ENCODE measurements around the gene GFOD1.

GFOD1 gene

DNA sequence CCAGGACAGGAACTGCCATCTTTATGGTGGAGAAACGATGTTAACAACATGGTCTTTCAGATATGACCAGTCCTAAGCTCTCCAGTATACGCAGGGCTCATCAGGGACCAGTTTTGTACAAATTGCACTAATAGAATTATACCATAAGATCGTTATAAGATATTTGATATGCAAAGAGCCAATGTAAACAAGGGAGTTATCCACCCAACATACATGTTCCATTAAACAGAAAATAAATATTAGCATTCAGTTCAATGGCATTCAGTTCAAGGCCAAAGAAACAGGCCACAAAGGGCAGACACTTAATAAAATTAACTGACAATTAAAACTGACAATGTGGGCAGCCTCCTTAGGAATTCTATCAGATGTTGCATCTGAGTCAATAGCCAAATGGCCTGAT, 2.6 kb downstream of the GFOD1 start:
- DNase-seq: no peak

DNA sequence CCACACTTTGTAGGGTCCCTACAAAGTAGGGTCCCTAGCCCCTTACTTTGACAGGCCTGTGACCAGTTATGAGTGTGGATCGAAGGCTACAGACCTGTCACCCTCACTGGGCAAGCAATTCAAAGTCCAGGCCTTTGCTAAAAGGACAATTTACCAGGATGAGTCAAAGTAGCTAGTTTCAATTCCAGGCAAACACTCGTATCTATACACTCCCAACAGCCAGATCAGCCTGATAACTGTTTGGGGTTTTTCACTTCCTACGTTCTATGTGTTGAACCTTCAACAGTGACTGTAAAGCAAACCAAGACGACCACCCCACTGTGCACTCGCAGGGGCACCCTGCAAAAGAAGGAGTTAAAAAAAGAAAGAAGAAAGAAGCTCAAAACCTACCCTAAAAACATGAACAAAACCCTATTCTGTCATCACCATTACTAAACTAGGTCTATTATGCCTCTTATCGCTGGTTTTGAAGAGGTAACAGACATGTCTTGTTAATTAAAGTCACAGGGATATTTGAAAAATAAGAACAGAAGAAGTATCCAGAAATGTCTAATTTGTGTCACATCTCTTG, 3.2 kb downstream of the GFOD1 start:
- DNase-seq: no peak

DNA sequence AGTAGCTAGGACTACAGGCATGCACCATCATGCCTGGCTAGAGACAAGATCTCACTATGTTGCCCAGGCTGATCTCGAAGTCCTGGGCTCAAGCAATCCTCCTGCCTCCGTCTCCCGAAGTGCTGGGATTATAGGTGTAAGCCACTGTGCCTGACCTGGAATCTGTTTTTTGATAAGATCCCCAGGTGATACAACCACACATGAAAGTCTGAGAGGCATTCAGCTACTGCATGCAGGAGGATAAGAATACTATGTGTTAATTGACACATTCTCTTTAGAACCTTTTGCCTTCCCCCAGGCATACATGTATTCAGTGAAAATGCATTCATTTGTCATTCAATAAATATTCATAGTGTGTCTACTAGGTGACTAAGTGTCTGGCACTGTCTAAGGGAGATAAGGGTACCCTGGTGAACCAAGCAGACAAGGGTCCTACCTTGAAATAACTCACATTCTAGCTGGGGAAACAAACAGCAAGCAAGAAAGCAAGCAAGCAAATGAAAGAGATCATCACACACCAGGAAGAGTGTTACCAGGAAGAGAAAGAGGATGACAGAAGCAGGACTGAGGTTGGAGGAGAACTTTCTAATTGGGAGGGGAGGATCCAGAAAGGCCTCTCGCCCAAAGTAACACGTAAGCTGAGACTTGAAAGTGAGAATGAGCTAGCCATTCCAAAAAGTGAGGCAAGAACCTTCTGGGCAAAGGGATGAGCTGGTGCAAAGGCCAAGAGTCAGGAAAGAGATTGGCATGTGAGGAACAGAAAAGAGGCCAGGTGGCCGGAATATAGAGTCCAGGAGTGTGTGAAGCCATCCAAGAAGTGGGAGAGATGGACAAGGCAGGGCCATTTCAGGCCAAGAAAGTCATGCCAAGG, 6.5 kb downstream of the GFOD1 start:
- DNase-seq: no peak

DNA sequence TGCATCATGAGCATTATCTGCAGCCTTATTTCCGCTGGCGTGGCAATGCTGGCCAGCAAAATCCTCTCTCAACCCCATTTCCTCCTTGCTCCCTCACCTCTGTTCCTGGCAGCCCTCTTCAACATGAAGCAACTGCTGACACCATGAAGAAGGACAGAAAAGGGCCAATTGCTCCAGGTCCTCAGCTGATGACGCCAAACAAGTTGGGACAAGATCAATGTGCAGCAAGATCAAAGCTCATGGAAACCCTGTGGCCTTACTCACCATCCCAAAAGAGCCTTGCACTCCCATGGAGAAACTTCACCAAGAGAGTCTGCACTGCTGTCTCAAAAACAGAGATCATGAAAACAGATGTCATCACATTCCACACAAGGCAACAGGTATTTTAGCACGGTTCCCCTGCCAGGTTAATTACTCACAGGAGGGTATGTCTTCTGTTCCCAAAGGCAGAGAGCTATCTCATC, 7.4 kb downstream of the GFOD1 start:
- DNase-seq: no peak

DNA sequence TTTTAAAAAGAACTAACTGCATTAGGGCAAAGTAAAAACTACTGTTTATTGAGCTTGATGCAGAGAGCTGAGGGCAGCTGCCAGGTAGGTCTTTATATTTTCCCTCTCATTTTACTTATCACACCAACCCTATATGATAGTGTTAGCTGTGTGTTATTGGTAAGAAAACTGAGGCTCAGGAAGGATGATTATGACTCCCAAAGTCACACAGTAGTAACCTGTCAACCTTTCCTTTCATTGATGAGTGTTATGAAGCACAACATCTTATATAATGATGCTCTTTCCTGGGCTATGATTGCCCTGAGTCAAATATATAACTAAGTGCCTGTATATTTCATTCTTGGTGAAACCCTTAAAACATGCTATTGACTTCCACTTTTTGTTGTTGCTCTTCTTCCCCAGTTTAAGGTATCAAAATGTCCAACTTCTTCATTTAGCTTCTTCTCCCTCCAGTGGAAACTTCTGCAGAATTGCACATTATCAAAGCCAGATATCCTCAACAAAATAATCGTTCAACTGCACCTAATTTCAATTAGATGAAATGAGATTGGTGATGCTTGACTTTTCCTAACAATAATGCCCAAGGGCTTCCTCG, 8.1 kb downstream of the GFOD1 start:
- DNase-seq: no peak

DNA sequence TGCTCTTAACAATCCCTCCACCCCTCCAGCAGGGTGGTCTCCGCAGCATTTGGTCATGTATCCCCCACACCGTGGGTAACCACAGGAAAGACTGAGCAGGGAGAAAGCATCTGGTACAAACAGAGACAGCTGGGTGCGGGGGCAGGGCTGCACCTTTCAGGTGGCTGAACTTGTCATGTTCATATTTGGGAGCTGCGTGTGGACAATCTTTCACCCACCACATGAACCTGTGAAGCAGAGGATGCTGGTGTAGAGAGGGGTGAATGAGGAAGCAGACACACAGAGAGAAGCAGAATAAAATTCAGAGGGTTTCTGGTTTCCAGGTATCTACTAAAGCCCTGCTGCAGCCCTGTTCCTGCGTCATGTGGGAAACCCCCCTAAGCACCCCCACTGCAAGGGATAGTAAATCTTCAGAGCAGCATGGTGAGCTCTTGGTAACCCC, 8.9 kb downstream of the GFOD1 start:
- DNase-seq: no peak

DNA sequence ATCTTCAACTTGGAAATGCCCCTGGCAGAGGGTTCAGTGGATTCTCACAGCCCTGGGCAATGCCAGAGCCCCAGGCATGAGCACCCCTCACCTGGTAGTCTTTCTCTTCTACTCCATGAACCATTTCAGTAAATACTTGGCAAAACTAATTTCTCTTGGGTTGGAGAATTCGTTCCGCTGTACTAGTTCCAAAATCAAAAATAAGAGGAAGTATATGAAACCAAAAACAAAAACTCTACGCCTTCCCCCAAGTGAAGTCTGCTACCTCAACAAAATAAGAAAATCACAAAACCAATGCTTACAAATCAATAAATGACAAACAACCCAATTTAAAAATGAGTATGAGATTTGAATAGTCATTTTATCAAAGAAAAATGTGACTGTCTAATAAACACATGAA, 12.6 kb downstream of the GFOD1 start:
- no peak for DNase-seq

DNA sequence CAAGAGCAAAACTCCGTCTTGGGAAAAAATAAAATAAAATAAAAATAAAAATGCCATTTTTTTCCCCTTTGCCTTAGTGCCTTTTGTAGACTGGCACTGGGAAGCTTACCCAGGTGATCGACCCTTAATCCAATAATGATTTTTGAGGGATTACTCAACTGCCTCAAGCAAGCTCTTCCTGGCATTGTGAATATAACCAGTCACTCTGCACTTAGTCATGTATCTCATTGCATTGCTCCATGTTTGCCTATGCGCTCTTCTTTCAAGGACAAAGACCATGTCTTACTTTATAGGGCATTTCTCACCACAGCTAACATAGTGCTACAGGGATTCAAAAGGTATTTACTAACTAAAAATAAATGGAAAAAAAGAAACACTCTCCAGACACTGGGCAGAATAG, 13.0 kb downstream of the GFOD1 start:
- DNase-seq: no peak

DNA sequence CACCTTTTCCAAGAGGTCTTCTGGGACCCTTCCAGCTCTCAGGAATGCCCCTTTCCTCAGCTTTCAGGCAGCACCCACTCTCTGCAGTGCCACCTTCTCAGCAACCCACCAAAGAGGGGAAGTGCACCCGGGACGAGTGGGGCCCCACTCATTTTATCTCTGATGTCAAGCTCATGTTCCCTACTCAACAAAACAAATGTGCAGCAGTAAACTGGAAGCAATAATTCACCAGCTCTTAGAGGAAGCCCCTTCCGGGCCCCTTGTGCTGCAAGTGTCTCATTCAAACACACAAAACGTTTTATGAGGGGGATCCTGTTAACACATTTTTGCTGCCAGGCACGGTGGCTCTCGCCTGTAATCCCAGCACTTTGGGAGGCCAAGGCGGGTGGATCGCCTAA, 13.6 kb downstream of the GFOD1 start:
- no peak for DNase-seq

DNA sequence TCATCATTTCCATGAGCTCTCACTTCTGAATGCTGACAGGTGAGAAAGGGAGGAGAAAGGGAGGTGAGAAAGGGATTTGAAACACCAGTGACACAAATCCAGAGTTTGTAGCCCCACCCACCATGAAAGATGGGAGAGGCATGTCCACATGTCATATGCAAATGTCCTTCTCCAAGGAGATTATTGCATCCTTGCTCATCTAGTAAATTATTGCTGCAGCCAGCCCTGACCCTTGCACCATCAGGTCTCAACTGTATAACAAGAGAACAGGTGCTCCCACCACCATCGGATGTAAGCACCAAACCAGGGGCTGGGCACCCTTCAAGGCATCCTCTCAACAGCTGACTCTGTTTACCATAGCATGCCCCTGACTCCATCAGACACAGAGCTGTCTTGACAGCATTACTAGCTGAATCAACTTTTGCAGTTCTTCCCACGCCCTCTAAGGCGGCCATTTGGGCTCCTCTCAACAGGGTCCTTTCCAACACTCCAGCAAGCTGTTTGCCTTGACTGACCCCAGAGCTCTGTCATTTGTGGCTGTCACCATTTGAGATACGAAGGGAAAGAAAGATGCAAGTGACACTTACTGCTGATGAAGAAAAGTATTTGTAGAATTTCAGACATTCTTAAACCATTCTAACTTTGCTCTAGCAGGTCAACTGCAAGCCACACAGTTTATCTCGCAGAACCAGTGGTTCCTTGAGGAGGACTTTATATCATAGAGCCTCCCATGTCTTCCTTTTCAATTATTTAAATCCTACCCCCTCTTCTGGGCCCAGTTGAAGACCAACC, 14.2 kb downstream of the GFOD1 start:
- no peak for DNase-seq

DNA sequence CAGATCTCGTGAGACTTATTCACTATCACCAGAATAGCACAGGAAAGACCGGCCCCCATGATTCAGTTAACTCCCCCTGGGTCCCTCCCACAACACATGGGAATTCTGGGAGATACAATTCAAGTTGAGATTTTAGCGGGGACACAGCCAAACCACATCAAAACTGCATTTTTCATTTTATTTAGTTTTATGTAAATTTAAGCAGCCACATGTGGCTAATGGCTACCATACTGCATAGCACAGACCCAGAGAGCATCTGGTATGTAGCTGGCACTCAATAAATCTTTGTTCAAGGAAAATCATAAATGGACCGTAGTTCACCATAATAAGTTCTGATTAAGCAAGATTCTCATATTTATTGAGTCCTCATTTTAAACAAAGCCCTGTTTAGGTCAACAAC, 15.3 kb downstream of the GFOD1 start:
- no peak for DNase-seq

DNA sequence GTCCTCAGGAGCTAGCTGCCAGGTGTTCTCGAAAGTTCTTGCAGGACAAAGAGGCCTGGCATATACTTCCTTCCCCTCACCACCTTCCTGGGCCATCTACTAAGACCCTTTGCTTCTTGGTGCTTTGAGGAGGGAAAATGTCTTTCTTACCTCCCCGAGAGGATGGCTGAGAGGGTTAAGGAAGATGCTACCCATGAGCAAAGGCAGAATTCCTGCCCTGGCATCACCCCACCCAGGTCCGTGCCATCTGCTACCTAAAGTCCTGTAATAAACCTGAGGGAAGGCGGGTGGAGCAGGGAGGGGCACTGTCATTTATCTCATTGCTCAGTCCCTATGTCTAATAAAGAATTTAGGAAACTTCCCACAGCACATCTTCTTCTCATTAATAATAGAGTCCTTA, 16.2 kb downstream of the GFOD1 start:
- DNase-seq: no peak

DNA sequence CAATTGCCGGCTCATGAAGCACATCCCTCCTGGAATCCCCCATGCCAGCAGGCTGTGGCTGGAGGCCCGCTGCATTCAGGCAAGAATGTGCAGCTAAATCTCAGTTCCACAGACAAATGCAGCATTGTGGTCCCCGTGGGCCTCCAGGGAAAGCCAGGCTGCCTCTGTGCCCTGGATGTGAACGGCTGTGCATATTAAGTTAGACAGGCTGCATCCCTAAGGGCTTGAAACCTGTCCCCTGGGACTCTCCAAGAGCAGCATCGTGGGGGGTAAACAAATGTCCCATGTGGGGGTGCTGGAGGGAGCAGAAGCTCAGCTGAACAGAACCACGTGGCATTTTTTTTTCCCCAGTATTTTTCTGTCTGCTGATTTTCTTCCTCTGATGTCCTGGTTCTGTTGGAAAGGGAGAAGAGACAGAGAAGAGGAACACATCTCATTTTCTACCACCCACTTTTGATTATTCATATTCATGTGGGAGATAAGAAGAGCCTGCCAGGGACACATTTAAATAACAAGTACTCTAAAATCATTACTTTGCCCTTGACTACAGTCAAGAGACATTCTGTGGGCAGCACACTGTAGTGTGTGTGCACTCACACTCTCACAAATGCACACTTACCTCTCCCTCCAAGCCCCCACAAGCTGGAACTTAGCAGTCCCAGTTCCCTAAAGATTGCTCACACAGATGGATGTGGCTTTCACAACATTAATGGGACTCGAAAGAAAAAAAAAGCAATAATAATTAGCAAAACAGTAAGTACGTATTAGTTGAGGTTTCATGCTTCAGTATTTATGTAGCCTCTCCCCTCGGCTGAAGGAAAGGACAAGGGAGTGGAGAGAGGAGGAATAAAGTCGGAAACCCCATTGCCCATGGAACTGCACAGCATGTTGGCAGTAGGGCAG, 16.9 kb downstream of the GFOD1 start:
- no peak for DNase-seq

DNA sequence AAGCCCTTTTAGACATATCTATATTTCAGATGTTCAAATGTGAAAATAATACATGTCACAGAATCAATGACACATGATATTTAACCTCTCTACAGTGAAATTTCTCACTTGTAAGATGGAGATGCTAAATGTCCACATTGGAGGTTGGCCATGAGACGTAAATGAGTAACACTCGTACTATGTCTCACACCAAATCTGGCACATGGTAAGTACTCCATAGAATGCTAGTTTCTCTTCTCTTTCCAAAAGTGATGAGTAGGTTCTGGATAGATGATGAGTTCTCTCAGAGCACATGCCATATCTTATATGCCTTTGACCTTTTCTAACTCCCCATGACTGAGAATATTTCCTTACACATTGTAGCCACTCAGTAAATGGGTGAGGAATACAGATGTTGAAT, 17.7 kb downstream of the GFOD1 start:
- no peak for DNase-seq

DNA sequence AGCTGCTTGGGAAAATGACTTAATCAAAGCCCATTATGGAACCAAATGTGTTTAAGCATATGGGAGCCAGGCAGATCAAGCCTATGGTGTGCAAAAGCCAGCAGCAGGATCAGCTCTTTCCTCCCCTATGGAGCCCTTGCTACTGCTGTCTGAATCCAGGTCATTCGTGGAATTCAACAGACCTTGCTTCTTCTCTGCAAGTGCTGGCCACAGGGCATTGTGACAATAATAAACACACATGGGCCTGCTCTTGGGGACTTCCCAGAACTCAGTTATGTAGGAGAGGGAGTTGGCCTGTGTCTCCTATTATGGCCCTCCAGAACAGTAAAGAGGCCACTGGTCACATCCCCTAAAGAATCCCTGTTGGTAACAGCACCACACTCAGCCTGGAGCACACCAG, 18.6 kb downstream of the GFOD1 start:
- DNase-seq: no peak

DNA sequence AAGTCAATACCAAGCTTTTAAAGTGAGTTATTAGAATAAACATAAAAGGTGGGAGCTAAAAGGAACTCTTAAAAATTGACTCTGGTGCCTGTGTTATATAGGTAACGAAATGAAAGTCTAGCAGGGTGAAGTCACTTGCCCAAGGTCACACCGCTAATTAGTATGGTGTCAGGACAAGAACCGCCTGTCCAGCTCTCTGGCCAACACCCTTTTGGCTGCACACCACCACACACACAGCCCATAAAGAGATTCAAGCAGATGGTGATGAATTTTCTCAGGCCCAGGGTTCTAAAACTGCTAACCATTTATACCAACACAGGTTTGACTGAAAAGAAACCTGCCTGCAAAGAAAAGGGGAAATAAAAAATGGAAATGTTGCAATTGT, 20.2 kb downstream of the GFOD1 start:
- DNase-seq: no peak

DNA sequence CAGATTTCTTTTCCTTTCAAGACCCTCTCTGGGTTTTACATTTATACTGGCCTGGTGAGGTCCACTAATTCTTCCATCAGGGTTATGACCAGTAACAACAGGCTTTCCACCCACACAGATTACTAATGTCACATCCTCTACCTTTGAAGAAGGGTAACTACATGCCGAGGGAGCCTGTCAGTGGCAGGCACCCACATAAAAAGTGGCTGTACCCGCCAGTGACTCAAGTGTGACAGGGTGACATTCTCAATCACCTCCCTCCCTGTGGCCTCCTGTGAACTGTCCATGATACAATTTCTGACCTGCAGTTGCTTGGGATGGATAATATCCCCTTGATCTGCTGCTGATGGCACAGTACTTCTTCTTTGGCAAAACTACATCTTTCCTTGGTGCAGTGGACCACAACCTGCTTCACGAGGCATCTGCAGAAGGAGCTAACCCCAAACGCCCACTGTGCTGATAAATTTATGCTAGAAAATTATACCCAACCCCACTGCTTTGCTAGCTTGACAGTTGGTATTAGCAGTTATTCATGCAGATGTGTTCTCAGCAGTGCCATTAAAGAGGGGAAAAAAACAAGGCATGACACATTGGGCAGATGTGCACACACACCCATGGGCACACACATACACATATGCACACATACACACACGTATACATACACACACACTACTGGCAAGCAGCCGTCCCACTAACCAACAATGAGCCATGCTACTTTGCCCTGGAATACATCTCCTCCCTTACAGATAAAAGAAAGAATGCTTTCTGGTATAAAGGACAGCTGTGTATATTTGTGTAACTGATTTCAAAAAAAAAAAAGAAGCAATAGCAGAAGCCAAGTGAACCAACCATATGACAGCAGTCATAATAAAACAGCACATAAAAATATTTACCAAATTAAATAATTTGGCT, 20.8 kb downstream of the GFOD1 start:
- DNase-seq: no peak

DNA sequence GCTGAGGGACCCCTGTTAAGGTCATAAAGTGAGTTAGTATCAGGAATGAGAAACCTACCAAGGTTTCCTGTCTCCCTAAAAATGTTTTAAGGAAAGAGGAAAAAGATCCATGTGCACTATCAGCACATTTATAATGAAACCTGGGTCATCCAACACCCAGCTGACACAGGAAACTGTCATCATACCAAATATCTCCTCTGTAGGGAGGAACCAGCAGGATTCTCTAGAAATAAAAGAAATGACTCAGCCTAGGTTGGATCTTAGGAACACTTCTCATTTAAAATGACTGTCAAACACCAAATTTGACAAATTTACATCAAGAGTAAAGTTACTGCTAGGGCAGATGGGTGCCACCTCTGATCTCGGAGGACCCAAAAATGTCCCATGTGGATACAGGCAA, 21.7 kb downstream of the GFOD1 start:
- no peak for DNase-seq

DNA sequence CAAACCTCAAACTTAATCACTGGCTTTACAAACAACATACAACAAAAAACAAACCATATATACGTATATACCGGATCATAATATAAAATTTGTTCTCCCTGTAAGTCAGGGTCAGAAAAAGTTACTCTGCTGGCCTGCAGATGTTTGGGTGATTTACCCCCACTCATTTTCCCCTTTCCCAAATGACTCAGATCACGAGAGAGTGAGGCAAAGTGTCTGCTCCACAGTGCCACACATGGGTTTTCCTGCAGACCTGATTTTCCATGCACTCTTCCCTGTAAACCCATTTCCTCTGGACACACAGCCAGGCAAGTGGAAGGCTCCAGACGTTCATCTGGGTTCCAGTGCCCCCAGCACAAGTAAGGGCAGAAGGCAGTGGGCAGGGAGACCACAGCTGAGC, 23.5 kb downstream of the GFOD1 start:
- DNase-seq: no peak

DNA sequence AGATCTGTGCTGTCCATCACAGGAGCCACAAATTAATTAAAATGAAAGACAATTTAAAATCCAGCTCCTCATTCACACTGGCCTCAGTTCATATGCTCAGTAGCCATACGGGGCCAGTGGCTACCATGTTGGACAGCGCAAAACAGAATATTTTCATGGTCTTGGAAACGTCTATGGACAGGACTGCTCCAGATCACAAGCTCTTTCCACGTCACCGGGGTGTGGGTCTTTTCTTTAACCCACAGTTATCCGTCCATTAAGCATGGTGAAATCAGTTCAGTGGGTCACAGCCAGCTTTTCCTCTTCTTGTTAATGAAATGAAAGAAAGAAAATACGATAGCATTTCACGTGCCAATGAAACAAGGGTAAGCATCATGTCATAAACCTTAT, 24.1 kb downstream of the GFOD1 start:
- no peak for DNase-seq

Measured in activated effector memory CD4-positive, alpha-beta T cell treated with Interleukin-2 at 50 U/mL for 16 hours (primary cell).